Motor neuron (in vitro differentiated cells): ENCODE measurements around the gene ASH1L. TPM values are rescaled to one million over a fixed set of nuclear protein-coding genes. Genes with fewer than 3 reads are reported as not detected.
"Not testable (repeated sequence)": the region's sequence is repeated elsewhere in the genome, so short reads cannot be mapped to it uniquely, and the experiment has no call there.

ENCODE experiments used
- ATAC-seq, 8 experiments: fragments of 200-7000 bp; cut with Tn5 transposase; replicated peaks in 6 of 8; 2 replicates each; pipeline ENCODE4 v1.8.0; 2021; ENCODE audit warnings: mild to moderate bottlenecking in 8 of 8, moderate library complexity in 8 of 8
- H3K27ac ChIP-seq, 2 donors: fragments of 250-450 bp; sonication (Bioruptor Pico); 2 replicates each; pipeline ENCODE4 v1.9.0; 2021; ENCODE audit warnings: antibody characterized with exemption in 2 of 2, mild to moderate bottlenecking in 2 of 2, moderate library complexity in 1 of 2
- H3K4me1 ChIP-seq, 2 donors: fragments of 250-450 bp; sonication (Bioruptor Pico); replicated peaks in 1 of 2; 2 replicates each; pipeline ENCODE4 v1.6.1; 2021; ENCODE audit warnings: antibody characterized with exemption in 2 of 2, mild to moderate bottlenecking in 2 of 2, moderate library complexity in 1 of 2
- H3K4me3 ChIP-seq, 5 donors: fragments of 250-450 bp; sonication (Bioruptor Pico); 2 replicates each; pipeline ENCODE4 v1.9.0; 2021; ENCODE audit warnings: antibody characterized with exemption in 5 of 5, mild to moderate bottlenecking in 5 of 5, moderate library complexity in 4 of 5
- WGBS, 10 experiments: fragments of 450-650 bp; shearing (Covaris generic); methylation state at CpG; one replicate each; pipeline ENCODE4 v1.0.0; 2022; 5-methylcytosine and 5-hydroxymethylcytosine counted together
- in situ Hi-C, 9 experiments: fragments of 400-800 bp; cut with MboI; loops; one replicate each; pipeline ENCODE4 v1.15.0; 2021; ENCODE audit warnings: low sequenced_read_pairs in 9 of 9, low pct_unique_long_range_greater_than_20kb in 2 of 9; ENCODE audit not compliant: unreplicated experiment in 9 of 9
- total RNA-seq, 8 experiments: library from RNA; unstranded; fragments of 300-600 nt; gene quantifications; 2 replicates each; pipeline versions ENCODE4 v1.2.3 to v1.2.4, GENCODE V29; 2022

ASH1L gene
- total RNA-seq, 8 experiments from 2014 or later = 25.3 to 66.6 (median 43.0) TPM

GRCh38 chr1:155389826-155390225, 172.8 kb downstream of the ASH1L start:
- in situ Hi-C loops = no loop called here
- peak in 1 of 8 experiments; percentile 17 for ATAC-seq
- H3K4me3 ChIP-seq = no peak overlapping the region
- H3K27ac ChIP-seq = no peak overlapping the region
- no peaks in the 10 kb centered on the region for H3K4me1 ChIP-seq

DNA sequence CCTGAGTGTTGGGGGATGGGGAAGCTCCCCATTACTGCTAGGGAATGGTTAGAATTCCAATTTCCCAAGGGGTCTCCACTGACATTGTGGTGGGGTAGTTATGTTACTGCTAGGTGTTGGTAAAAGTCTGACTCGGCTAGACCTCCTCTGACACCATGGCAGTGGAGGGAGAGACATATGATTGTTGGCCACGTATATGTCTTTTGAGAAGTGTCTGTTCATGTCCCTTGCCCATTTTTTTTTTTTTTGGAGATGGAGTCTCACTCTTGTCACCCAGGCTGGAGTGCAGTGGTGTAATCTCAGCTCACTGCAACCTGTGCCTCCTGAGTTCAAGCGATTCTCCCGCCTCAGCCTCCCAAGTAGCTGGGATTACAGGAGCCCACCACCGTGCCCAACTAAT, 176.8 kb downstream of the ASH1L start:
- not testable (repeated sequence) for ATAC-seq

DNA sequence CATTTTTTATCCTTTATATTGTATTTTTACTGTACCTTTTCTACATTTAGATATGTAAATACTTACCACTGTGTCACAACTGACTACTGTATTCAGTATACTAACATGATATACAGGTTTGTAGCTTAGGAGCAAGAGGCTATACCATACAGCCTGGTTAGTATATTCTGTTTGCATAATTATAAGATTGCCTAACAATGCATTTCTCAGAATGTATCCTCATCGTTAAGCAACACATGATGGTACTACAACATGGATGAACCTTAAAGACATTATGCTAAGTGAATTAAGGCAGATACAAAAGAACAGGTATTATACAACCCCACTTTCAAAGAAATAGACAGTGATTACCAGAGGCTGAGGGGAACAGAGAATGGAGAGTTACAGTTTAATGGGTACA, 179.2 kb downstream of the ASH1L start:
- Histone ChIP-seq H3K27ac (no peak overlapping the region), H3K4me3 (no peak overlapping the region), H3K4me1 (no peaks in the 10 kb centered on the region)
- ATAC-seq = no peak
- 80 to 100% (median 90%) methylated on average over 1 of the region's 1 CpG; no CpG with 5 or more reads in 3 of the 10 experiments for WGBS, 10 experiments
- in situ Hi-C loops = no loop called here

More for the DNA sequence above, 176.8 kb downstream of the ASH1L start:
- H3K4me3 ChIP-seq, H3K4me1 ChIP-seq, H3K27ac ChIP-seq, in situ Hi-C loops: not testable (repeated sequence)
- WGBS, 10 experiments = 96 to 100% (median 100%) methylated on average over 1 to 5 of the region's 5 CpGs; no CpG with 5 or more reads in 3 of the 10 experiments

DNA sequence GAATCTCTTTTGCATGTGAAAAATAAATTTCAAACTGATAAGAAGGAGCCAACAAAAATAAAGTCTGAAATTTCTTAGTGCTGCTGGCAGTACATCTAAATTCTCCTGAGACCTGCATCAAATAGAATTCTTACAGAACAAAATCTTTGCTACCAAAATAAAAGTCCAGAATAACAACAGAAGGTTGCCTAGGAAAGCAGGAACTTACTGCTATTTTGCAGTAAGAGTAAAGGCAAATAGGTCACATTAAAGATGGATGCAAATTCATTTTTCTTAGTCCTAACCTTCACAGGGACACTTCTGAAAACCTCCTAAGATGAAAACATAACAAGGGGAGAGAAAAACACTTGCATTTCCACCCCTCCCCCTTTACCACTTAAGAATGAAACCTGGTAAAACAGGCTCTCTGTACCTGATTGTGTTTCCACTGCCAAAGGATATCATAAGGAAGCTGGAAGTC, 182.9 kb downstream of the ASH1L start:
- ATAC-seq = peak in 2 of 8 experiments; percentile 21 to 23
- in situ Hi-C loops = no loop called here
- no peak overlapping the region for H3K27ac ChIP-seq
- no peaks in the 10 kb centered on the region for H3K4me1 ChIP-seq
- H3K4me3 ChIP-seq = no peak overlapping the region

DNA sequence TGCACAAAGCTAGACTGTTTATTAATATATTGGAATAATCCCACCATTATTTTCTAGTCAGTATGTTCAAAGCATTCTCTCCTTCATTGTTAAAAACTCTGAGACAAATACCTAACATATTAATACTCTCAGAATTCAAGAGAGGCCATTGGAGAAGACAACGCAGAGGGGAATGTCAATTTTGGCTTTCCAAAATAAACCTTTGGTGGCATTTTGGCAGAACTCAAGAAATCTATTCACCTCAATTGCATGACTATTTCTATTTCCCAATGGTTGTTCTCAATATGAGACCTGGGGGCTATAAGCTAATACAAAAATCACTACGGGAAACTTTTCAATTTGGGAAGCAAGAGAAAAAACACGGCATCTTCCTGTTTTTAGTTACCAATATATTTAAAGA, 183.4 kb downstream of the ASH1L start:
- H3K27ac ChIP-seq = no peak overlapping the region
- ATAC-seq = no peak
- WGBS, 10 experiments = 38 to 100% (median 92%) methylated on average over 1 to 3 of the region's 3 CpGs; no CpG with 5 or more reads in 1 of the 10 experiments

DNA sequence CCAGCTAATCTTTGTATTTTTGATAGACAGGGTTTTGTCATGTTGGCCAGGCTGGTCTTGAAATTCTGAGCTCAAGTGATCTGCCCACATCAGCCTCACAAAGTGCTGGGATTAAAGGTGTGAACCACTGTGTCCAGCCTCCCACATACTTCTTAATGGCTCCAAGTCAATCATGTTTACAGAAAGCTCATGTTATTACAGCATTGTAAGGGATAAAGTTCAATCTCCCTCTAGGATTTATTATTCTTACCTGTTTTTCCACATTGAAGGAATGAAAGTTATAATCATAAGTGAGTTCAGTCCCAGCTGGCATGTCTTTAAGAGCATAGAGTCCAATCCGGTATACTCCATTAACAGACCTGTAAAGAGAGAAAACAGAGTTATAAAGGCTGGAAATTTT, 202.6 kb downstream of the ASH1L start:
- in situ Hi-C loops = loop anchor here in 2 of 9 experiments (25.0 kb wide), 2 partner anchors 202 to 227 kb away; partner anchors contain the start of gene ASH1L (in 1 of the 2)
- no peaks in the 10 kb centered on the region for H3K4me1 ChIP-seq
- WGBS, 10 experiments = 60 to 100% (median 100%) methylated on average over 1 of the region's 1 CpG; no CpG with 5 or more reads in 4 of the 10 experiments
- no peak overlapping the region for H3K4me3 ChIP-seq
- H3K27ac ChIP-seq = no peak overlapping the region
- ATAC-seq = no peak

More for the DNA sequence above, 183.4 kb downstream of the ASH1L start:
- Histone ChIP-seq H3K4me3 (no peak overlapping the region), H3K4me1 (no peaks in the 10 kb centered on the region)
- in situ Hi-C loops = no loop called here

DNA sequence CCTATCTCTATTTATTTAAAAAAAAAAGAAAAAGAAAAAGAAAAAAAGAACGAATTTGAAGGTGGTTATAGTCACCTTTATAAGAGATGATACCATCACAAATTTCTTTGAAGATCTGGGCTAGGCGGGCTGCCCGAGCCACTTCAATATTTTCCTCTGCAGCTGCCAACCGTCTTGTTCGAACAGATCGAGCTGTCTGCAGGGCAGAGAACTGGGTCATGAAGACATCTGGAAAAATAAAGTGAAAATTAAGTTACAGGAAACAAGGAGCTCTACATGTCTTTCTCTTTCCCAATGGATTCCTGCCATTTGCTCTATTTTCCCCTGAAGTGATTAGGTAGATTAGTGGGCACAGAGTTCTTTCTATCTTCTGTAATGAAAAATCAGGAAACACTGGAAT, 210.0 kb downstream of the ASH1L start:
- H3K27ac ChIP-seq = no peak overlapping the region
- no peaks in the 10 kb centered on the region for H3K4me1 ChIP-seq
- 53 to 100% (median 91%) methylated on average over 1 to 6 of the region's 6 CpGs for WGBS, 10 experiments
- no peak overlapping the region for H3K4me3 ChIP-seq
- no peak for ATAC-seq
- in situ Hi-C loops = loop anchor here in 2 of 9 experiments (25.0 kb wide), 2 partner anchors 210 to 235 kb away; partner anchors contain the start of gene ASH1L (in 1 of the 2)

GRCh38 chr1:155342842-155343241, 219.8 kb downstream of the ASH1L start:
- in situ Hi-C loops = no loop called here
- ATAC-seq = peak in 5 of 8 experiments; percentile 70 to 86 (median 79)
- no peak overlapping the region for H3K4me3 ChIP-seq
- no peaks in the 10 kb centered on the region for H3K4me1 ChIP-seq
- WGBS, 10 experiments = 80 to 100% (median 100%) methylated on average over 1 to 3 of the region's 3 CpGs; no CpG with 5 or more reads in 3 of the 10 experiments
- H3K27ac ChIP-seq = peak overlapping the region in 1 of 2 donors; percentile 50

DNA sequence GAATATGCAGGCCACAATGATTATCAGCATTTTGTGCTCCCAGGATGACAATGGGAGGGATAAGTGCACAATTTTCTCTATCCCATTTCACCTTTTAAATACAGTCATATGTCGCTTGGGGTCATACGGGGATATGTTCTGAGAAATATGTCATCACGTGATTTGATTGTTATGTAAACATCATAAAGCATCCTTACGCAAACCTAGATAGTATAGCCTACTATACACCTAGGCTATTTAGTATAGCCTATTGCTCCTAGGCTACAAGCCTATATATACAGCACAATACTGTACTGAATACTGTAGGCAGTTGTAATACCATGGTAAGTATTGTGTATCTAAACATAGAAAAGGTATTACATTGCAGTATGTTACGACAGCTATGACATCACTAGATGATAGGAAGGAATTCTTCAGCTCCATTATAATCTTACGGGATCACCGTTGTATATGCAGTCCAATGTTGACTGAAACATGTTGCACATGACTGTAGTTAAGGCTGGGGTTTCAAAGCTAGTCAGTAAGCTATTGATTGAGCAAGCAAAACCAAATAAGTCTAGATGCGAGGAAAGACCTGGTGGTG, 223.0 kb downstream of the ASH1L start:
- H3K4me1 ChIP-seq = no peaks in the 10 kb centered on the region
- no peak overlapping the region for H3K4me3 ChIP-seq
- in situ Hi-C loops = no loop called here
- H3K27ac ChIP-seq = no peak overlapping the region
- WGBS, 10 experiments = 81 to 100% (median 95%) methylated on average over 1 to 8 of the region's 8 CpGs
- peak in 5 of 8 experiments; percentile 24 to 78 (median 55) for ATAC-seq

GRCh38 chr1:155334962-155335361, 227.6 kb downstream of the ASH1L start:
- Histone ChIP-seq H3K27ac (no peak overlapping the region), H3K4me3 (no peak overlapping the region), H3K4me1 (no peaks in the 10 kb centered on the region)
- WGBS, 10 experiments = 0 to 77% (median 53%) methylated on average over 1 of the region's 1 CpG; no CpG with 5 or more reads in 2 of the 10 experiments
- peak in 5 of 8 experiments; percentile 40 to 62 (median 48) for ATAC-seq
- in situ Hi-C loops = no loop called here

DNA sequence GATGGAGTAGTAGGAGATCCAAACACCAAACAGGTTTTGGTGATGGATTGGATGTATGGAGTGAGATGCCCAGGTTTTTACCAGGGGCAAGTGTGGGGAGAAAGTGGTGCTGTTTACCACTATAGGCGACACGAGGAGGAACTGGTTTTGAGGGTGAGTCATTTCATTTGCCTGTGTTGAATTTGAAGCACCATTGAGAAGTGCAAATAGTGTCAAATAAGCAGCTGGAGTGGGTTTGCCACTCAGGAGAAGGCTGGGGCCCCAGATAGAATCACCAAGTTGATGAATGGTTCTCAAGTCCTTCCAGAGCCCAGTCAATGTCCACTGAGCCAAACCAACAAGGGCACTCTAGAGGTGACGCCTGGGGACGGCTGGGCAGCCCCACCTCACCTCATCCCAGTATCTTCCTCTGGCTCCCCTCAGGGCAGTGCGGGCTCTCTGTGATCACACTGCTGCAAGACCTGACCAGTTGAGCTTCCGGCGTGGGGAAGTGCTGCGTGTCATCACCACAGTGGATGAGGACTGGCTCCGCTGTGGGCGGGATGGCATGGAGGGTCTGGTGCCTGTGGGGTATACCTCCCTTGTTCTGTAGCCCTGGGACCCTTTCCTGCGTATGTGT, 232.5 kb downstream of the ASH1L start:
- 78 to 100% (median 90%) methylated on average over 2 to 8 of the region's 11 CpGs; no CpG with 5 or more reads in 4 of the 10 experiments for WGBS, 10 experiments

GRCh38 chr1:155328856-155329255, 233.7 kb downstream of the ASH1L start:
- ATAC-seq, H3K4me3 ChIP-seq, H3K27ac ChIP-seq, in situ Hi-C loops, H3K4me1 ChIP-seq: not testable (repeated sequence)
- 67 to 100% (median 90%) methylated on average over 1 to 7 of the region's 7 CpGs; no CpG with 5 or more reads in 4 of the 10 experiments for WGBS, 10 experiments

More for the DNA sequence above, 232.5 kb downstream of the ASH1L start:
- no peak for ATAC-seq
- H3K4me1 ChIP-seq = peaks cover 0 to 4% of the 10 kb centered on the region in 2 donors
- in situ Hi-C loops = no loop called here
- no peak overlapping the region for H3K27ac ChIP-seq
- H3K4me3 ChIP-seq = no peak overlapping the region

- no peak for ATAC-seq
- Histone ChIP-seq H3K27ac (no peak overlapping the region), H3K4me3 (no peak overlapping the region), H3K4me1 (peaks cover 2 to 5% of the 10 kb centered on the region in 2 donors)
- in situ Hi-C loops = no loop called here
- 71 to 100% (median 95%) methylated on average over 1 to 4 of the region's 4 CpGs; no CpG with 5 or more reads in 5 of the 10 experiments for WGBS, 10 experiments
Observed at GRCh38 chr1:155327981-155328380, 234.6 kb downstream of the ASH1L start.
